ENCODE data around the gene MYO1E.

The MYO1E gene

DNA sequence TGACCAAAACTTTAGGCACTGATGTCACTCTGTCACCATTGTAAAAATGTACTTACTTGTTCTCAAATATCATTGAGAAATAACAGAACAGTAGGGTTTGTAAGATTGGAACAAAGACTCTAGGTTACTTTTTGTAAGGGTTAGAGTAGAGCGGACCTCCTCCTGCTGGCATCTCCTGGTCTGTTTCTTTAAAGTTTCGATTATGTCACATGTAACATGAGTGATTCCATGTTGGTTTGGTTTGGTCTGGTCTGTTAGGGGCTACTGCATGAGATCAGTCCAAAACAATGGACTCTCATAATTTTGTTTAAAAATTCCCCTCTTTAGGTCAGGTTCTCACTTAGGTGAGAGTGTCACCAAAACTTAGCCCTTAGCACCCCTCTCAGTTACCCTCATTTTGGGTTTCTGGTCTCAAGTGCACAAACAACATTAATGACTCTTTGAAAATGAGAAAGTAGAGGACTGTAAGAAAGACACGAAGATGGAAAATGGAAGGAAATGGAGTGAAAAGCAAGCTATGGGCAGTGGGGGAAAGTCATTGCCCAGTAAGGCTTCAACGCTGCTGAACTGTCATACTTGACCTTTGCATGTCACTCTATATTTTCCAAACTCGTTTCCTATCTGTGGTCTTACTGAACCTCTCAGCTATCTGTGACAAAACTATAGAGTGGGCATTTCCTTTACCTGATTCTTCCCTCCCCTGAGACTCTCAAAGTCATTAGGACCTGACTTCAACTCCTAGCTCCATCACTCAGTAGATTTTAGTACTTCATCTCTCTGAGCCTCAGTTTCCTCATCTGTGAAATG is 113.3 kb downstream of the MYO1E start:
- DNase-seq (ENCODE audit: low spot score) = no peak

- DNase-seq (ENCODE audit: low spot score) = no peak
These were observed 114.4 kb downstream of the MYO1E start for GRCh38 chr15:59258317-59258716.

DNA sequence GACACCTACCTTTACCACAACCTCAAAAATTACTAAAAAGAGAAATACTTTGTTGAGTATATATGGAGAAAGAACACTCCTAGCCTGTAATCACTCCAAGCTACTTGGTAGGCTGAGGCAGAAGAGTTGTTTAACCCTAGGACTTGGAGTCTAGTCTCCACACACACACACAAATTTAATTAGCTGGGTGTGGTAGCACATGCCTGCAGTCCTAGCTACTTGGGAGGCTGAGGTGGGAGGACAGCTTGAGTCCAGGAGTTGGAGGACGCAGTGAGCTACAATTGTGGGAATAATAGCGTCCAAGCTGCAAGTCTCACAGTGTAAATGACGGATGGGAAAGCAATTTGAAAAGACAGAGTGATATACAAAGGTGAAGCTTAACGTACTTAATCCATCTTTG is 115.5 kb downstream of the MYO1E start:
- no peak for DNase-seq (ENCODE audit: low spot score)

GRCh38 chr15:59256482-59256881 is 116.2 kb downstream of the MYO1E start:
- no peak for DNase-seq (ENCODE audit: low spot score)

DNA sequence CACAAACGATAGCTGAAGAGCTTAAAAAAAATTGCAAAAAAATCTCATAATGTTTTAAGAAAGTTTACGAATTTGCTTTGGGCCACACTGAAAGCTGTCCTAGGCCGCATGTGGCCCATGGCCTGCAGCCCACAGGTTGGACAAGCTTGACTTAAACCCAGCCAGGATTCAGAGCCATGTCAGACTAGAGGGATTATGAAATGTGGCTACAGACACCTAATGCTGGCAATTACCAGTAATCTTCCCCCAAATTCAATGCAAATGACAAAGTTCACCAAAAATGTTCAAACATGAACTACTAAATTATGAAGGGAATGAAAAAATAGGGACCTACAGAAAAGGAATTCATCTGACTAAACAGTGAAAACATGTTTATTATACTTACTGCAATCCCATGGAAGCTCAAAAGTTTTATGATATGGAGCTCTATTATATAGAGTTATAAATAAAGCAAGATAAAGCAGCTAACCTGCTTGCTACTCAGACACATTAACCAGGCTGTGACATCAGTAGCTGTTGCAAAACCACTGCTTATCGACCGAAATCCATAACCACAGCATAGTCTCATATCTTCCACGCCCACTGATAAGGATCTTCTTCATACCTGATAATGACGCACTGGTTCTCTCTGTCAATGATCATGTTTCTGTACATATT is 116.9 kb downstream of the MYO1E start:
- DNase-seq (ENCODE audit: low spot score) = peak; percentile 18

GRCh38 chr15:59252137-59252536 is 120.5 kb downstream of the MYO1E start:
- DNase-seq (ENCODE audit: low spot score) = no peak

DNA sequence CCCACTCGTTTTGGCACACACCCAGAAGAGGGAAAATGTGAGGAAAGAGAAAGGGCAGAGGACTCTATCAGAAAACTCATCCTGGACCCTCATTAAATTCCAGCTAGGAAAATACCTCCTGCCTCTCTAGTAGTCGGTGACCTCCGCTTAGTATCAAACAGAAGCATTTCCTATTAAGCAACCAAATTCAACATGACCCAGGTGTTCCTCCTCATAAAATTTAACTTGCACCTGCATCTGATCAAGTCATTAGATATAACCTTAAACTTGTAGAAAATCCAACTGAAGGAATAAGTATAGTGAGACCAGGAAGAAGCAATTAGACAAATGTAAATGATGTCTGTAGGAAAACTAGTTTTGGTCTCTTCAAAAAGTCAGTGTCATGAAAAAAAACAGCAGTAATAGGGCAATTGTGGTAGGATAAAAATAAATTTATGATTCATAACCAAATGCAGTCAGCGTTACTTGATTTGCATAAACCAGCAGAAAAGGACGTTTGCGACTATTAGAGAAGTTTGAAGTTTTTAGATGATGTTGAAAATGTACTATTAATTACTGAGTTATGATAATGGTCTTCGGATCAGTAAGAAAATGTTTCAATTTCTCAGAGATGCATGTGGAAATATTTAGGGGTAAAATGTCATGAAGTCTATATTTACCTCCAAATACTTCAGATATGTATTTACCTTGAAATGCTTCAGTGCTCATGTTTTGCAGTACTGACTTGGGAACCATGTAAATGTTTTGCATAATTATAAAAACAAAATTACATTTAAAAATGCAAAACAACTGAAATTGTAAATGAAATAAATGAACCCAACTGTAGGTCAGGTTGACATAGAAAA is 121.4 kb downstream of the MYO1E start:
- no peak for DNase-seq (ENCODE audit: low spot score)

- DNase-seq (ENCODE audit: low spot score) = no peak
These were observed 122.4 kb downstream of the MYO1E start for GRCh38 chr15:59250249-59250648.

DNA sequence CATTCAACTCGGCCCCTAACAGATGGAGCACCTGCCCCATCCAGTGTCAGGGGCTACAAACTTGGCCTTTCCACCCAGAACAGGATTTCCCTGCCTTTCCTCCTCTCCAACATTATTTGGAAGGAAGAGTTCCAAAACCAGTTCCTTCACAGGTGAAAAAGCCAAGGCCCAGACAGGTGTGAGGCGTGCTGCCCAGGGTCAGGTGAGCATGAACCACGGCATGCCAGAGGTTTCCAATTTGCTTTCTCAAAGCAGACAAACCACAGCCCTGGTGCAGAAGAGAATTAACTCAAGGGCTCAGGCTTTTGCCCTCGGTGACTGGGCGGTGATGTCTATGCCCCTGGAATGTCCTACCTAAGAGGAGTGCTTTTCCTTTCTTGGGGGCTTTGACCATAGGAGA is 122.9 kb downstream of the MYO1E start:
- no peak for DNase-seq (ENCODE audit: low spot score)

DNA sequence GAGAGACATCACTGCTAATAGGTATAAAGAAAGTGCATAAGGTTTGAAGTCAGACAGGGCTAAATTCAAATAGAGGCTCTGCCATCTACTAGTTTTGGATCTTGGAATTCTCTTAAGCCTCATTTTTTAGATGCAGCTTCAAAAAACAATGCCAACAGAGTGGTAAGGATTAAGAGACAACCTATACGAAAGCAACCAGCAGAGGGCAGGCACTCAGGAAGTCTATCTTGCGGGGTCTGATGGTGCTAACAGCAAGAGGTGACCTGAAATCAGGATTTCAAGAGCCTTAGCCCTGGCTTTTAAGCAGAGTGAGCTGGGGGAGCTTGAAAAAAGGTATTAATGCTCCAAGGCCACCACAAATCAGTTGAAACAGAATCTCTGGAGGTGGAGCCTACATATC is 125.3 kb downstream of the MYO1E start:
- DNase-seq (ENCODE audit: low spot score) = peak; percentile 28

- no peak for DNase-seq (ENCODE audit: low spot score)
These were observed 127.1 kb downstream of the MYO1E start for GRCh38 chr15:59245559-59245958.

DNA sequence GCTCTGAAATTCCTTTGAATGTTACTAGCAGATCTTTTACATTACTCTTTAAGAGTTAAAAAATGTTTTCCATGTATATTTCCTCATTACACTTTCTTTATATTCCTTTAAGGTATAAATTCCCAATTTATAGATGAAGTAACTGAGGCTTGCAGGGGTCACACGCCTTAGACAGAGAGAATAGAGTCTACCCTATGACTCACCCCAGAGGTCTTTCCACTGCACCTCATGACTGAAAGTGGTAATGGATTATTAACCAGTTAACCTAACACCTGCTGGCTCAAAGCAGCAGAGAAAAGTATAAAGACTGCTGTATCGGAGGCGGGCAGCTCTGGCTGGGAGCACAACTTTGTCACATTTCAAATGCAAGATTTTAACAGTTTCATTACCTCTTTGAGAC is 128.3 kb downstream of the MYO1E start:
- no peak for DNase-seq (ENCODE audit: low spot score)

GRCh38 chr15:59243622-59244021 is 129.0 kb downstream of the MYO1E start:
- DNase-seq (ENCODE audit: low spot score) = no peak

GRCh38 chr15:59242649-59243048 is 130.0 kb downstream of the MYO1E start:
- DNase-seq (ENCODE audit: low spot score) = no peak

DNA sequence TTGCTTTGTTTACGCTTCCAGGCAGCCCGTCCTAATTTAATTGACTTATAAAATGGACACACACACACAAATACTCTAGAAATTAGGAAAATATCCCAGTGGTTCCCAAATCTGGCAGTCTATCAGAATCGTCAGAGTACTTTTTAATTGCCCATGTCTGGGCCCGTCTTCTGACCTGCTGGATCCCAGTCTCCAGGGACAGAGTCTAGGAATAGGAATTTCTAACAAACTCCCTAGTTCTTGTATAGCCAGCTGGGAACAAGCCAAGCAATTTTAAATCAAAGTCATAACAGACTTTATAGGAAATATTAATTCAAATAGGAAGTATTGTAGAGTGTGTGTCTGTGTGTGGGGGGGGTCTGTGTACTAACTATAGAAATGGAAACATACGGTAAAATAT is 132.6 kb downstream of the MYO1E start:
- no peak for DNase-seq (ENCODE audit: low spot score)

GRCh38 chr15:59237924-59238331 is 134.7 kb downstream of the MYO1E start:
- DNase-seq (ENCODE audit: low spot score) = no peak

DNA sequence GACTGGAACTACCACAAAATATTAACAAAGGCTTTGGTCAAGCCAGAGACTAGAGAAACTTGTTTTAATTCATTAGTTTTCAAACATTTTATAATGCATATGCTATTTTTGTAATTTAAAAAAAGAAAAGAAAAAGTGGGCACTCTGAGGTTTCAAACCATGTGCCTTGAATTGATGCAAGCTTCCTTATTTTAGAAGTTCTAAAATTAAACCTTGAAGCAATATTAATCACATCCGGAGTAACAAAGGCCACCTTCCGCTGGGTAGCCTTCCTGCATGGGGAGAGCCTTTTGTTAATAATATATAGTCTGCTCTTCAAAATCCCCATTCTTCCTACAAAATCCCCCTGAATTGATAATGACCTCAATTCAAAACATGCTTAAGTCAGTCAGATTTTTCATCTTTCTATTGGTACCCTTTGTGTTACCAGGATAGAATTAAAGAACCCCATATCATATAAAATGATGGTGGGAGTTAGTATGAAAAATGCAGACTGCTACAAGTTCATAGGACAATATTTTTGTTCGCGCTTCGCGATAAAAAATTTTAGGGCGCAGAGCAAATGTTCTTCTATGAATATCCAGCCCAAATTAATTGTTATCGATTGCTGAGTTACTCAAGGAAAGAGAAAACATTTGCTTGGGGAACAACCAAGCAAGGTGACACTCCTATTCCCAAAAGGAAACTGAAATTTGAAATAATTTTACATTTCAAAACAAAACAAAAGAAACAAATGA is 135.4 kb downstream of the MYO1E start:
- no peak for DNase-seq (ENCODE audit: low spot score)

DNA sequence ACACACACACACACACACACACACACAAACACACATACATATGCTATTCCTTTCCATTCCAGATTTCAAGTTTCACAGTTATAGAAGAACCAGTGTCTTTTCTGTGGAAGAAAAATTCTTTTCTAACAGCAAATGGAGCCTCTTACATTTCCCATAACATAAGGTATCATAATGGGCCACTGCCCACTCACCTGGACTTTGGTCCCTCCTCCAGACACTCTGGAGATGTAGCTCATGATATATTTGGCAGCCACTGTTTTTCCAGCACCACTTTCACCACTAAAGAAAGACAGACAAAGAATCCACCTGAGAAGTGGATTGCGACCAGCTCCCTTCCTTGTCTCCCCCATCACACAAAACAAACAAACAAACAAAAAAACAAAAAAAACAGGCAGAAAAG is 136.3 kb downstream of the MYO1E start:
- DNase-seq (ENCODE audit: low spot score) = no peak

DNA sequence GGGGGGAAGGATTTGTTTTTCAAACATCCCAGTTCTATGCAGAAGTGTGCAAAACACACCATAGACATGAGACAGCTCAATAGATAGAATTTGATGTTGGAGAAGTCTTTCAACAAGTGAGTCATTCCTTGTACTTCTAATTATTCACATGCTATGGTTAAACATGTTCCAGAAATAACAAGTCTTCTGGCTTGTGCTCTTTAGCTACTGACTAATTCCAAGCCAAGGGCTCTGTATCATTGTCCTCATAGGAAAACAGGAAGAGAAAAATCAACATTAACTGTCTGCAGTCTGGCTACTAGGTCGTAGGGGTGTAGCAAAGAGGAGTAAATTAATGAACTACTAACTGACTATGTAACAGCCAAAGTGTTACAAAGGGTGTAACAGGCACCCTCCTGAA is 140.2 kb downstream of the MYO1E start:
- no peak for DNase-seq (ENCODE audit: low spot score)

DNA sequence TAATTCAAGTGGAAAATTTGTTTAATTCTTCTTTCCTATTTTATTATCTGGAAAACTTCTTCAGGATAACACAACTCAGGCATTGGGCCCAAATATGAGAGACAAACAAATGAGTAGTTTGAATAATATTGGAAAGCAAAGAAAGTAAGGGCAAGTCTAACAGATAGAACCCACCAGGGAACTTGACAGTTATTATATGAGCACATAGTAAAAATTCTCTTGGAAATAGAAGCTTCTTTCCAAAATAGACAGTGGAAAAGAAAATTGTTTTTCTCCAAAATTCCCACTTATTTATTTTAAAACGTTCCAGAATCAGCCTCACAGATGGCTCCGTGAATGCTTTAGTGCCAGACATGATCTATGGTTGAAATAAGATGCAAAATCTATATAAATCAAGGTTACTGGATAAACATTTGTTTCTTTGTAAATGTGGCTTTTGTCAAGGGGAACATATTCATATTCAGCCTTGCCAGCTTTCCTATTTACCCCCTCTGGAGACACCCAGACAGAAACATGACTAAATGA is 142.1 kb downstream of the MYO1E start:
- no peak for DNase-seq (ENCODE audit: low spot score)

- DNase-seq (ENCODE audit: low spot score) = no peak
These were observed 143.2 kb downstream of the MYO1E start for GRCh38 chr15:59229453-59229852.

- no peak for DNase-seq (ENCODE audit: low spot score)
These were observed 143.7 kb downstream of the MYO1E start for GRCh38 chr15:59229015-59229414.
